OCI-LY7 (cell line): ENCODE results near the gene AIFM3.

Source experiments
- CTCF ChIP-seq: fragments of 200-600 bp; sonication (generic); conservative IDR thresholded peaks from 2 replicates; pipeline ENCODE4 v1.5.1; 2014; ENCODE audit warnings: mild to moderate bottlenecking, antibody characterized with exemption, low read length, moderate library complexity, mixed read lengths
- EZH2phosphoT487 ChIP-seq: fragments of 200-600 bp; sonication (generic); IDR thresholded peaks from 2 replicates; pipeline ENCODE4 v1.6.1; 2018; ENCODE audit warnings: low read depth, borderline replicate concordance, mild to moderate bottlenecking, mixed run types, antibody characterized with exemption, low read length, moderate library complexity, mixed read lengths

DNA sequence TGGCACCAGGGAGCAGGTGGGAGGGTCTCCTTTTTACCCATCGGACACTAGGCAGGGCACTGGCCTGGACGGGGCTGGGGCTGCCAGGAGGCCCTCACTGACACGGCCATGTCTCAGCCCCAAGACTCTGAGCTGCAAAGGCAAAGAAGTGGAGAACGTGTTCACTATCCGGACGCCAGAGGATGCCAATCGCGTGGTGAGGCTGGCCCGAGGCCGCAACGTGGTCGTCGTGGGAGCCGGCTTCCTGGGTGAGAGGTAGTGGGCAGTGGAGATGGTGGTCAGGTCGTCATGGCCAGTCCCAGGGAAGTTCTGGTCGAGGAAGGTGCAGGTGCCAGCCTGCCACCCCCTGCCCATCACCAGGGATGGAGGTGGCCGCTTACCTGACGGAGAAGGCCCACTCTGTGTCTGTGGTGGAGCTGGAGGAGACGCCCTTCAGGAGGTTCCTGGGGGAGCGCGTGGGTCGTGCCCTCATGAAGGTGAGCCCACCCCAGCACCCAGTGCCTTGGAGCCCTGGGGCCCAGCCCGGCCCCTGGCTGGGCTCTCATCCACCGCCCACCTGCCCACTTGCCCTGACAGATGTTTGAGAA, 9.3 kb downstream of the AIFM3 start:
- TF ChIP-seq CTCF (no peak), EZH2phosphoT487 (no peak)
